HEK293 (cell line): ENCODE measurements around the gene TADA1.

Experiments
- BCL6B ChIP-seq: fragments of 450-650 bp; formaldehyde crosslinking; IDR thresholded peaks from 2 replicates; pipeline ENCODE4 v1.5.1; 2017; ENCODE audit warnings: missing biosample characterization, missing genetic modification characterization
- KLF9 ChIP-seq: fragments of 450-650 bp; formaldehyde crosslinking; IDR thresholded peaks from 2 replicates; pipeline ENCODE4 v1.5.1; 2016; ENCODE audit warnings: missing biosample characterization, missing genetic modification characterization, low read depth
- MYNN ChIP-seq: fragments of 450-650 bp; formaldehyde crosslinking; IDR thresholded peaks from 2 replicates; pipeline ENCODE4 v1.5.1; 2016; ENCODE audit warnings: missing biosample characterization, missing genetic modification characterization, borderline replicate concordance
- PATZ1 ChIP-seq: fragments of 450-650 bp; formaldehyde crosslinking; IDR thresholded peaks from 2 replicates; pipeline ENCODE4 v1.5.1; 2016; ENCODE audit warnings: missing biosample characterization, missing genetic modification characterization
- TCF7L2 ChIP-seq: IDR thresholded peaks from 2 replicates; pipeline ENCODE4 v1.6.1; 2011; ENCODE audit warnings: low read depth, mild to moderate bottlenecking, inconsistent platforms, low read length, moderate library complexity, borderline replicate concordance
- TSHZ1 ChIP-seq: fragments of 450-650 bp; formaldehyde crosslinking; IDR thresholded peaks from 2 replicates; pipeline ENCODE4 v1.5.1; 2016; ENCODE audit warnings: missing biosample characterization, missing genetic modification characterization, borderline replicate concordance
- ZBTB44 ChIP-seq: fragments of 450-650 bp; IDR thresholded peaks from 2 replicates; pipeline ENCODE4 v1.5.1; 2018; ENCODE audit warnings: missing biosample characterization, mild to moderate bottlenecking, missing genetic modification characterization
- ZNF133 ChIP-seq: fragments of 450-650 bp; formaldehyde crosslinking; IDR thresholded peaks from 2 replicates; pipeline ENCODE4 v1.5.1; 2016; ENCODE audit warnings: missing biosample characterization, missing genetic modification characterization
- ZNF146 ChIP-seq: fragments of 450-650 bp; formaldehyde crosslinking; IDR thresholded peaks from 2 replicates; pipeline ENCODE4 v1.5.1; 2016; ENCODE audit warnings: missing biosample characterization, missing genetic modification characterization
- ZNF16 ChIP-seq: fragments of 450-650 bp; formaldehyde crosslinking; IDR thresholded peaks from 2 replicates; pipeline ENCODE4 v1.5.1; 2016; ENCODE audit warnings: low read depth, missing biosample characterization, missing genetic modification characterization
- ZNF211 ChIP-seq: fragments of 450-650 bp; formaldehyde crosslinking; IDR thresholded peaks from 2 replicates; pipeline ENCODE4 v1.5.1; 2016; ENCODE audit warnings: low read depth, missing biosample characterization, missing genetic modification characterization
- ZNF280D ChIP-seq: fragments of 450-650 bp; formaldehyde crosslinking; IDR thresholded peaks from 2 replicates; pipeline ENCODE4 v1.5.1; 2016; ENCODE audit warnings: missing biosample characterization, missing genetic modification characterization
- ZNF350 ChIP-seq: fragments of 450-650 bp; formaldehyde crosslinking; IDR thresholded peaks from 2 replicates; pipeline ENCODE4 v1.5.0; 2017; ENCODE audit warnings: missing biosample characterization, mild to moderate bottlenecking, missing genetic modification characterization
- ZNF521 ChIP-seq: fragments of 450-650 bp; formaldehyde crosslinking; IDR thresholded peaks from 2 replicates; pipeline ENCODE4 v1.5.1; 2017; ENCODE audit warnings: missing biosample characterization, mild to moderate bottlenecking, missing genetic modification characterization
- ZNF549 ChIP-seq: fragments of 450-650 bp; IDR thresholded peaks from 2 replicates; pipeline ENCODE4 v1.5.1; 2018; ENCODE audit warnings: missing biosample characterization, missing genetic modification characterization, mild to moderate bottlenecking, inconsistent platforms, moderate library complexity
- ZNF555 ChIP-seq: fragments of 450-650 bp; formaldehyde crosslinking; conservative IDR thresholded peaks from 2 replicates; pipeline ENCODE4 v1.5.1; 2017; ENCODE audit warnings: missing biosample characterization, mild to moderate bottlenecking, missing genetic modification characterization, inconsistent platforms
- ZNF558 ChIP-seq: fragments of 450-650 bp; formaldehyde crosslinking; IDR thresholded peaks from 2 replicates; pipeline ENCODE4 v1.5.1; 2016; ENCODE audit warnings: missing biosample characterization, missing genetic modification characterization
- ZNF623 ChIP-seq: fragments of 450-650 bp; formaldehyde crosslinking; IDR thresholded peaks from 2 replicates; pipeline ENCODE4 v1.5.1; 2016; ENCODE audit warnings: missing biosample characterization, missing genetic modification characterization
- ZNF692 ChIP-seq: fragments of 450-650 bp; formaldehyde crosslinking; IDR thresholded peaks from 2 replicates; pipeline ENCODE4 v1.5.1; 2016; ENCODE audit warnings: missing biosample characterization, missing genetic modification characterization
- ZNF791 ChIP-seq: fragments of 450-650 bp; formaldehyde crosslinking; IDR thresholded peaks from 2 replicates; pipeline ENCODE4 v1.5.1; 2016; ENCODE audit warnings: missing biosample characterization, missing genetic modification characterization
- ZSCAN18 ChIP-seq: fragments of 450-650 bp; formaldehyde crosslinking; IDR thresholded peaks from 2 replicates; pipeline ENCODE4 v1.5.1; 2016; ENCODE audit warnings: missing biosample characterization, missing genetic modification characterization
- ZSCAN5A ChIP-seq: fragments of 450-650 bp; formaldehyde crosslinking; IDR thresholded peaks from 2 replicates; pipeline ENCODE4 v1.5.1; 2016; ENCODE audit warnings: missing biosample characterization, missing genetic modification characterization

Gene TADA1

GRCh38 chr1:166838766-166839599, 37.1 kb downstream of the TADA1 start, which contains the start of gene POGK (continued):
- TF ChIP-seq ZNF692 (tag by site-specific recombination) (peak; percentile 81), ZNF16 (tag by site-specific recombination) (no peak), TCF7L2 (no peak), ZNF280D (tag by site-specific recombination) (no peak), ZNF623 (tag by site-specific recombination) (no peak), ZNF555 (tag by site-specific recombination) (no peak), TSHZ1 (tag by site-specific recombination) (no peak), KLF9 (peak; percentile 63; the same call in 1 of the 2 replicates), ZNF133 (tag by site-specific recombination) (no peak), ZNF211 (tag by site-specific recombination) (no peak), PATZ1 (tag by site-specific recombination) (peak; percentile 83), ZNF558 (tag by site-specific recombination) (no peak), BCL6B (tag by site-specific recombination) (no peak), ZSCAN5A (peak; percentile 63; the same call in 1 of the 2 replicates), MYNN (tag by site-specific recombination) (no peak), ZNF146 (tag by site-specific recombination) (no peak), ZNF350 (tag by site-specific recombination) (no peak), ZBTB44 (no peak), ZNF521 (tag by site-specific recombination) (no peak), ZNF791 (tag by site-specific recombination) (no peak), ZNF549 (tag by site-specific recombination) (no peak), ZSCAN18 (0 out of 2 replicates have a peak, but pooled peaks have one; percentile 7)
